Measurements from ENCODE around the gene KLF6.
"Not testable (repeated sequence)": the region's sequence is repeated elsewhere in the genome, so short reads cannot be mapped to it uniquely, and the experiment has no call there.

The KLF6 gene

GRCh38 chr10:3734111-3734510 is 50.9 kb downstream of the KLF6 start:
- no peaks in the 10 kb centered on the region for H4K20me1 ChIP-seq (ENCODE audit: control insufficient read depth, insufficient read depth, low read depth, low read length)

GRCh38 chr10:3732183-3732582 is 52.8 kb downstream of the KLF6 start:
- not testable (repeated sequence) for H3K4me3 ChIP-seq (ENCODE audit: low read length); H3K4me2 ChIP-seq (ENCODE audit: low read length); H3K79me2 ChIP-seq (ENCODE audit: control insufficient read depth, low read length); H3K4me1 ChIP-seq (ENCODE audit: control insufficient read depth, low read length); H4K20me1 ChIP-seq (ENCODE audit: control insufficient read depth, insufficient read depth, low read depth, low read length); H3K27ac ChIP-seq (ENCODE audit: low read depth, low read length); H3K9me3 ChIP-seq (ENCODE audit: control insufficient read depth, insufficient read depth, low read length); H3K27me3 ChIP-seq (ENCODE audit: control insufficient read depth, low read length); H3K9me2 ChIP-seq (replicated peaks; ENCODE audit: control insufficient read depth, low read length); H3K36me3 ChIP-seq (ENCODE audit: control insufficient read depth, low read length); H3F3A ChIP-seq (ENCODE audit: control insufficient read depth, insufficient read depth)

More at GRCh38 chr10:3734111-3734510, 50.9 kb downstream of the KLF6 start:
- Histone ChIP-seq H3K9me3 (ENCODE audit: control insufficient read depth, insufficient read depth, low read length) (peaks cover 4% of the 10 kb centered on the region; the same call in 1 of the 2 replicates), H3K4me1 (ENCODE audit: control insufficient read depth, low read length) (no peaks in the 10 kb centered on the region), H3K79me2 (ENCODE audit: control insufficient read depth, low read length) (no peaks in the 10 kb centered on the region), H3K27ac (ENCODE audit: low read depth, low read length) (no peak overlapping the region), H3K27me3 (ENCODE audit: control insufficient read depth, low read length) (no peaks in the 10 kb centered on the region), H3F3A (ENCODE audit: control insufficient read depth, insufficient read depth) (no peaks in the 10 kb centered on the region), H3K36me3 (ENCODE audit: control insufficient read depth, low read length) (no peaks in the 10 kb centered on the region), H3K4me3 (ENCODE audit: low read length) (no peak overlapping the region), H3K9me2 (replicated peaks; ENCODE audit: control insufficient read depth, low read length) (no peaks in the 10 kb centered on the region), H3K4me2 (ENCODE audit: low read length) (no peak overlapping the region)
- TF ChIP-seq EZH2phosphoT487 (IDR thresholded peaks at IDR 0.05; ENCODE audit: borderline replicate concordance, low read length) (no peak), CTCF (IDR thresholded peaks at IDR 0.05; ENCODE audit: low read depth, low read length, poor library complexity, severe bottlenecking) (no peak)

- Histone ChIP-seq H3K9me3 (ENCODE audit: control insufficient read depth, insufficient read depth, low read length) (peaks cover 4% of the 10 kb centered on the region; the same call in 1 of the 2 replicates), H3F3A (ENCODE audit: control insufficient read depth, insufficient read depth) (no peaks in the 10 kb centered on the region), H3K27ac (ENCODE audit: low read depth, low read length) (no peak overlapping the region), H3K79me2 (ENCODE audit: control insufficient read depth, low read length) (no peaks in the 10 kb centered on the region), H4K20me1 (ENCODE audit: control insufficient read depth, insufficient read depth, low read depth, low read length) (no peaks in the 10 kb centered on the region), H3K4me1 (ENCODE audit: control insufficient read depth, low read length) (no peaks in the 10 kb centered on the region), H3K4me2 (ENCODE audit: low read length) (no peak overlapping the region), H3K27me3 (ENCODE audit: control insufficient read depth, low read length) (no peaks in the 10 kb centered on the region), H3K4me3 (ENCODE audit: low read length) (no peak overlapping the region), H3K9me2 (replicated peaks; ENCODE audit: control insufficient read depth, low read length) (no peaks in the 10 kb centered on the region), H3K36me3 (ENCODE audit: control insufficient read depth, low read length) (no peaks in the 10 kb centered on the region)
- TF ChIP-seq CTCF (IDR thresholded peaks at IDR 0.05; ENCODE audit: low read depth, low read length, poor library complexity, severe bottlenecking) (no peak), EZH2phosphoT487 (IDR thresholded peaks at IDR 0.05; ENCODE audit: borderline replicate concordance, low read length) (no peak)
Measured at GRCh38 chr10:3729397-3729976, 55.5 kb downstream of the KLF6 start.

GRCh38 chr10:3728563-3728962 is 56.4 kb downstream of the KLF6 start:
- Histone ChIP-seq H3K4me3 (ENCODE audit: low read length) (no peak overlapping the region), H3K27ac (ENCODE audit: low read depth, low read length) (no peak overlapping the region)

More at GRCh38 chr10:3728563-3728962, 56.4 kb downstream of the KLF6 start:
- H3K79me2 ChIP-seq (ENCODE audit: control insufficient read depth, low read length): no peaks in the 10 kb centered on the region
- H3K4me2 ChIP-seq (ENCODE audit: low read length): no peak overlapping the region
- H3K4me1 ChIP-seq (ENCODE audit: control insufficient read depth, low read length): no peaks in the 10 kb centered on the region
- H3K9me3 ChIP-seq (ENCODE audit: control insufficient read depth, insufficient read depth, low read length): peaks cover 4% of the 10 kb centered on the region; the same call in 1 of the 2 replicates
- H3K9me2 ChIP-seq (replicated peaks; ENCODE audit: control insufficient read depth, low read length): no peaks in the 10 kb centered on the region
- H3K36me3 ChIP-seq (ENCODE audit: control insufficient read depth, low read length): no peaks in the 10 kb centered on the region
- H4K20me1 ChIP-seq (ENCODE audit: control insufficient read depth, insufficient read depth, low read depth, low read length): no peaks in the 10 kb centered on the region
- no peaks in the 10 kb centered on the region for H3K27me3 ChIP-seq (ENCODE audit: control insufficient read depth, low read length)
- TF ChIP-seq CTCF (IDR thresholded peaks at IDR 0.05; ENCODE audit: low read depth, low read length, poor library complexity, severe bottlenecking) (no peak), EZH2phosphoT487 (IDR thresholded peaks at IDR 0.05; ENCODE audit: borderline replicate concordance, low read length) (no peak)
- no peaks in the 10 kb centered on the region for H3F3A ChIP-seq (ENCODE audit: control insufficient read depth, insufficient read depth)

All from DOHH2 (cell line).